IgD-negative memory B cell (primary cell): Measurements from ENCODE around the gene BPIFB4. TPM values are rescaled to one million over a fixed set of nuclear protein-coding genes. Genes with fewer than 3 reads are reported as not detected.
"Not testable (repeated sequence)": the region's sequence is repeated elsewhere in the genome, so short reads cannot be mapped to it uniquely, and the experiment has no call there.

Experiments
- H3K27ac Mint-ChIP-seq, 3 donors: one replicate each; pipeline ENCODE4 v1.8.0; 2020 to 2022; ENCODE audit warnings: mild to moderate bottlenecking in 3 of 3, mixed read lengths in 3 of 3, moderate library complexity in 1 of 3
- H3K27me3 Mint-ChIP-seq: one replicate; pipeline ENCODE4 v1.8.0; 2021; ENCODE audit warnings: mixed read lengths
- H3K36me3 Mint-ChIP-seq: one replicate; pipeline ENCODE4 v1.8.0; 2020; ENCODE audit warnings: mild to moderate bottlenecking, mixed read lengths
- H3K4me1 Mint-ChIP-seq, 3 donors: one replicate each; pipeline ENCODE4 v1.8.0; 2020 to 2022; ENCODE audit warnings: mixed read lengths in 3 of 3, mild to moderate bottlenecking in 1 of 3
- H3K4me3 Mint-ChIP-seq, 4 donors: one replicate each; pipeline ENCODE4 v1.8.0; 2020 to 2022; ENCODE audit warnings: mild to moderate bottlenecking in 4 of 4, mixed read lengths in 4 of 4, moderate library complexity in 3 of 4
- H3K9me3 Mint-ChIP-seq, 3 donors: one replicate each; pipeline ENCODE4 v1.8.0; 2020 to 2021; ENCODE audit warnings: mixed read lengths in 3 of 3, mild to moderate bottlenecking in 1 of 3
- polyA plus RNA-seq: library from polyadenylated mRNA; unstranded; fragments of 300-500 nt; fragmentation: Illumina TruSeq; gene quantifications from one replicate; pipeline ENCODE4 v1.2.3, GENCODE V29; 2021

BPIFB4 gene
- polyA plus RNA-seq, 1 donor from 2014 or later = not detected

DNA sequence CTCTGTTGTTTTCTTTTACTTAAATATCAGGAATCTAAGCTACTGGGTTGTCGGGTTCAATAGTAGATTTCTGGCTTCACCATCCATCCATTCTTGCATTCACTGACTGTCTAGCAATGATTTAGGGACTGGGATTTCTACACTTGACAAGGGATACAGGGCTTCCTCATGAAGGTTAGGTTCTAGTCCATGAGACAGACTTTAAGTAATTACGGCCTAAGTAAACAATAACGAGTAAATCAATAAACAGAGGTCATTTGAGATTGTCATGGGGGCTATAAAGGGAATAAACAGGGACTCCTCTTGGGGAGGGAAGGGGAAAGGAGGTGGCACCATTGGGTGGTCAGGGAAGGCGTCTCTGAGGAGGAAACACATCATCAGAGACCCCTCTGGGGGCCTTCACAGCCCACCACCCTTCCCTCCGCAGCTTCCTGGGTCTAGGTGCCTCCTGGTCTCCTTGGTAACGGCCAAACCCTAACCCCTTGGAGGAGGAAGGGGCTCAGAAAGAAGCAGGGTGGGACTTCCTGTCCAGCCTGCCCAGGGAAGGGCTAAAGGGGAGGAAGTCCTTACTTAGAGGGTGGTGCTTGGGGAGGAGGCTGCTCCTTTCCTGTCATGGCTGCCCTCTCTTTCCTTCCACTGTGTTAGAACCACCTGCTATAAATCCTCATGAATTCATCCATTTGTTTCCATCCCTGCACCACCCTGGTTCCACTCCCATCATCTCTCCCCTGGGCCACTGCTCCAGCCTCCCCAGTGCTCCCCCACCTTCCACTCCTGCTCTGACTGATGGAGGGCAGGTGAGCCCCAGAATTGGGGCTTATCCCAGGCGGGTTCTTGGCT, 33.3 kb downstream of the BPIFB4 start:
- no peak overlapping the region for H3K4me3 Mint-ChIP-seq
- H3K4me1 Mint-ChIP-seq = no peaks in the 10 kb centered on the region
- peaks cover 6% of the 10 kb centered on the region for H3K27me3 Mint-ChIP-seq
- H3K36me3 Mint-ChIP-seq = no peaks in the 10 kb centered on the region
- no peaks in the 10 kb centered on the region for H3K9me3 Mint-ChIP-seq
- H3K27ac Mint-ChIP-seq = no peak overlapping the region

GRCh38 chr20:33113387-33113908, 34.0 kb downstream of the BPIFB4 start:
- Mint-ChIP-seq H3K27ac (no peak overlapping the region), H3K36me3 (no peaks in the 10 kb centered on the region)

GRCh38 chr20:33115501-33115900, 36.1 kb downstream of the BPIFB4 start:
- not testable (repeated sequence) for H3K4me3 Mint-ChIP-seq, H3K27me3 Mint-ChIP-seq, H3K36me3 Mint-ChIP-seq, H3K9me3 Mint-ChIP-seq, H3K4me1 Mint-ChIP-seq, H3K27ac Mint-ChIP-seq

More at GRCh38 chr20:33113387-33113908, 34.0 kb downstream of the BPIFB4 start:
- Mint-ChIP-seq H3K4me1 (no peaks in the 10 kb centered on the region), H3K9me3 (no peaks in the 10 kb centered on the region), H3K4me3 (no peak overlapping the region), H3K27me3 (peaks cover 6% of the 10 kb centered on the region)

DNA sequence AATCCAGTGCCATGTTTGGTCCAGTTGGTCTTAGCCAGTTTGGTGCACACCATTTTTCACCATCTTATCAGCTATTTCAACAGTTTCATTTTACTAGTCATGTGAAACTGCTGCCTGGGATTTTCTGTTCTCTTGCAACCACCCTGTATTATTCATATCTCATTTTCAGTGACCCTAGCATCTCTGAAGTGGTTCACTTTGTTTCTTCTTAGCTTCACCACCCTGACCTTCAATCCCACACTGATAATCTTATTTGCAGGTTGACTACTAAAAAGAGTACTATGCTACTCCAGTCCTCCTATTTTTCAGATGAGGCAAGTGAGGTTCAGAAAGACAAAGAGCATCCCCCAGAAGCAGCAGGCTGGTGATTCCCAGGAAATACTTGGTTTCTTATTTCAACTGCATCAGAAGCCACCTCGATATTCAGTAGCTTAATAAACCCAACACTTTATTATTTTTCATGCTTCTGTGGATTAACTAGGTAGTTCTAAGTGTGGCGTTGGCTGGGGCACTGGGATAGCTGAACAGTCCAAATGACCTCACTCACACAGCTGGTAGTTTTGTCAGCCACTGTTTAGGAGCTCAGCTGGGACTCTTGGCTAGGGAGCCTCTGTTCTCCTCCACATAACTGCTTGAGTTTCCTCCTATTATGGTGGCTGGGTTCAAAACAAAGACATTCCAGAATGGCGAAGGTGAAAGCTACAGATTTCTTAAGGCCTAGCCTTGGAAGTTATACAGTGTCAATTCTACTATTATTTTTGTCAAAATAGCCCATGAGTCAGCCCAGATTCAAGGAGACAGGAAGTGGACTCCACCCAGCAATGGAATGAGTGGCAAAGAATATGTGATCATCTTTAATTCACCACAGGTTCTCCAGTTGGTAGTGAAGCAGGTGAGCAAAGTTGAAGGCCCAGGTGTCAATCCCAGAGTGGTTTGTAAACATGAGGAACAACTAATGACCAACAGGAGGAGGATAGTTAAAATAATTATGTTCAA, 40.6 kb downstream of the BPIFB4 start:
- H3K27ac Mint-ChIP-seq = no peak overlapping the region
- H3K27me3 Mint-ChIP-seq = peaks cover 16% of the 10 kb centered on the region
- peaks cover 0 to 4% (median 2%) of the 10 kb centered on the region in 3 donors for H3K9me3 Mint-ChIP-seq
- no peaks in the 10 kb centered on the region for H3K36me3 Mint-ChIP-seq
- no peak overlapping the region for H3K4me3 Mint-ChIP-seq
- no peaks in the 10 kb centered on the region for H3K4me1 Mint-ChIP-seq

- no peaks in the 10 kb centered on the region for H3K36me3 Mint-ChIP-seq
- H3K27ac Mint-ChIP-seq = no peak overlapping the region
- no peaks in the 10 kb centered on the region for H3K4me1 Mint-ChIP-seq
- H3K27me3 Mint-ChIP-seq = peaks cover 22% of the 10 kb centered on the region
- H3K9me3 Mint-ChIP-seq = peaks cover 2 to 7% (median 4%) of the 10 kb centered on the region in 3 donors
- no peak overlapping the region for H3K4me3 Mint-ChIP-seq
Observed at GRCh38 chr20:33120934-33121333, 41.5 kb downstream of the BPIFB4 start.

GRCh38 chr20:33122297-33122696, 42.9 kb downstream of the BPIFB4 start:
- not testable (repeated sequence) for H3K36me3 Mint-ChIP-seq, H3K4me3 Mint-ChIP-seq, H3K4me1 Mint-ChIP-seq, H3K9me3 Mint-ChIP-seq, H3K27ac Mint-ChIP-seq
- H3K27me3 Mint-ChIP-seq = peaks cover 23% of the 10 kb centered on the region

GRCh38 chr20:33124261-33124660, 44.8 kb downstream of the BPIFB4 start:
- no peak overlapping the region for H3K27ac Mint-ChIP-seq
- no peak overlapping the region for H3K4me3 Mint-ChIP-seq
- peaks cover 2 to 7% (median 4%) of the 10 kb centered on the region in 3 donors for H3K9me3 Mint-ChIP-seq
- no peaks in the 10 kb centered on the region for H3K36me3 Mint-ChIP-seq
- no peaks in the 10 kb centered on the region for H3K4me1 Mint-ChIP-seq
- H3K27me3 Mint-ChIP-seq = peaks cover 23% of the 10 kb centered on the region

GRCh38 chr20:33124994-33125393, 45.6 kb downstream of the BPIFB4 start:
- peaks cover 2 to 7% (median 4%) of the 10 kb centered on the region in 3 donors for H3K9me3 Mint-ChIP-seq
- no peak overlapping the region for H3K27ac Mint-ChIP-seq
- peaks cover 26% of the 10 kb centered on the region for H3K27me3 Mint-ChIP-seq
- H3K36me3 Mint-ChIP-seq = no peaks in the 10 kb centered on the region
- H3K4me1 Mint-ChIP-seq = peaks cover 0 to 2% (median 0%) of the 10 kb centered on the region in 3 donors
- H3K4me3 Mint-ChIP-seq = peak overlapping the region in 1 of 4 donors; percentile 17

GRCh38 chr20:33125983-33126382, 46.5 kb downstream of the BPIFB4 start:
- Mint-ChIP-seq H3K4me3 (no peak overlapping the region), H3K9me3 (peaks cover 2 to 7% (median 4%) of the 10 kb centered on the region in 3 donors), H3K4me1 (peaks cover 0 to 2% (median 0%) of the 10 kb centered on the region in 3 donors), H3K27me3 (peaks cover 32% of the 10 kb centered on the region), H3K27ac (no peak overlapping the region), H3K36me3 (no peaks in the 10 kb centered on the region)

DNA sequence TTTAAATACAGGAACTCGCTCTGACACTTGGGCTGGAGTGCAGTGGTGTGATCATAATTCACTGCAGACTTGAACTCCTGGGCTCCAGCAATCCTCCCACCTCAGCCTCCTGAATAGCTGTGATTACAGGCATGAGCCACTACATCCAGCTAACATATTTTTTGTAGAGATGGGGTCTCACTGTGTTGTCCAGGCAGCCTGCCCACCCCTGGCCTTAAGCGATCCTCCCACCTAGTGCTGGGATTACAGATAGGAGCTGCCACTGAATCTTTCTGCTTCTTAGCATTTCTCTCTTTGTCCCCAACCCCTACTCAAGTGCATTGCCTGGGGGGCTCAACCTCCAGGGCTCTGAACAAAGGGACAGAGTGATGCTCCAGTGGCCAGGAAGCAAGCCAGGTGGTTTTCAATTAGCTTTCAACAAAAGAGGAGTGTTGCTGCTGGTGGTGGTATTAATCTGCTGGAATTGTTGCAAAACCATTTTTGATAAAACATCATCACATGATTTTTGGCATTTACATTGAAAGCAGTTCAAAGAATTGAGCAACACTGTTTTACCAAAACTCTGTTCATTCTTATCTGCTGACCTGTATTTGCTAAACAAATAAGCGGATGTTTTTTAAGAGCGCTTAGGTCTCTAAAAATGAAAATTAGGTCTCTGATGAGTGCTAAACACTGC, 48.1 kb downstream of the BPIFB4 start:
- H3K4me1 Mint-ChIP-seq = peaks cover 0 to 2% (median 0%) of the 10 kb centered on the region in 3 donors
- H3K27ac Mint-ChIP-seq = no peak overlapping the region
- peaks cover 0 to 7% (median 2%) of the 10 kb centered on the region in 3 donors for H3K9me3 Mint-ChIP-seq
- H3K27me3 Mint-ChIP-seq = peaks cover 29% of the 10 kb centered on the region
- H3K36me3 Mint-ChIP-seq = no peaks in the 10 kb centered on the region
- no peak overlapping the region for H3K4me3 Mint-ChIP-seq

GRCh38 chr20:33130568-33131061, 51.2 kb downstream of the BPIFB4 start:
- Mint-ChIP-seq H3K9me3 (peaks cover 0 to 2% (median 0%) of the 10 kb centered on the region in 3 donors), H3K27ac (no peak overlapping the region), H3K4me1 (peaks cover 0 to 2% (median 0%) of the 10 kb centered on the region in 3 donors), H3K4me3 (no peak overlapping the region), H3K36me3 (no peaks in the 10 kb centered on the region), H3K27me3 (peaks cover 21% of the 10 kb centered on the region)

GRCh38 chr20:33131949-33132473, 52.6 kb downstream of the BPIFB4 start:
- no peak overlapping the region for H3K4me3 Mint-ChIP-seq
- H3K36me3 Mint-ChIP-seq = no peaks in the 10 kb centered on the region
- H3K4me1 Mint-ChIP-seq = peaks cover 0 to 2% (median 0%) of the 10 kb centered on the region in 3 donors
- H3K27me3 Mint-ChIP-seq = peaks cover 15% of the 10 kb centered on the region
- H3K27ac Mint-ChIP-seq = no peak overlapping the region
- no peaks in the 10 kb centered on the region for H3K9me3 Mint-ChIP-seq

DNA sequence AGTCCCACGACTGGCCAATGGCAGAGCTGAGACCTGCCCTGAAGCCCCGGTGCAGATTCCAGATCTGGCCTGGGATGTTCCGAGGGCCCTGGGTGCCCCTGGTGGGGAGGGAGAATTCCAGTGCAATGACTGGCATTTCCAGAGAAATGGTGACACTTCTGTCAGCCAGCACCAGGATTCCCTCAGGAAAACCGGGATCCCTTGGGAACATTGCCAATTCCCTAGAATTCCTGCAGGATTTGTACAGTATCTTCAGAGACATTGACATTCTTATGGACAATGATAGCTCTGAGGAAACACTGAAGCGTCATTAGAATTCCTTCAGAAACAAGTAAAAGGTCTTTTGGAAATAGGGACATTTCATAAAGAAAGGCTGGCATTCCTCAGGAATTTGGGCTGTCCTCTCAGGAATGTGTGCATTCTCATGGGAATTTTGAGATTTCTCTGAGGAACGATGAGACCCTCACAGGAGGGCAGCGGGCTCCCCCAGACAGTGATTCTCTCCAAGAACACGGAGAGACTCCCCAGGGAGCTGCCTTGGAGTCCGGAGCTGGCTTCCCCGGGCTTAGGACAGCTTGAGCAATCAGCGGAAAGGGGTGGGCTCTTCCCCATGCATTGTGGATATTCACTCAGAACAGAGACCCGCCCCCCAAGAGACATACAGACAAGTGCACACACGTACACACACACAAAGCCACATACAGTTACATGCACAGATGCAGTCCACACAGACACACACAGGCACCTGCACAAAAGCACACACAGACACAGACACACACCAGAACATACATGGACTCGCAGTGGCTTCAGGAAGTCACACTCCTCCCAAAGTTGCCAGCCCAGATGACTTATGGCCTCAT, 53.3 kb downstream of the BPIFB4 start:
- Mint-ChIP-seq H3K36me3 (no peaks in the 10 kb centered on the region), H3K9me3 (no peaks in the 10 kb centered on the region), H3K4me1 (peaks cover 0 to 2% (median 0%) of the 10 kb centered on the region in 3 donors), H3K27me3 (peaks cover 15% of the 10 kb centered on the region), H3K4me3 (no peak overlapping the region), H3K27ac (no peak overlapping the region)
